ENCODE data around the gene PRKAR1B. TPM values are rescaled to one million over a fixed set of nuclear protein-coding genes. Genes with fewer than 3 reads are reported as not detected.

PRKAR1B gene
- total RNA-seq, 2 experiments from 2014 or later, result 48.7 to 49.9 TPM

GRCh38 chr7:515628-516027 is 211.5 kb downstream of the PRKAR1B start:
- intact Hi-C loops (cut with micrococcal nuclease), result no loop called here

GRCh38 chr7:514651-515598 is 212.2 kb downstream of the PRKAR1B start:
- ChIA-PET POLR2A (interaction anchor here (1.9 kb wide), 1 partner anchor 163 kb away, joined by 4 read pairs; no protein-coding TSS in a partner anchor), CTCF (no interaction called here)
- H3K9me3 Mint-ChIP-seq, result no peaks in the 10 kb centered on the region
- H3K27me3 Mint-ChIP-seq, result peaks cover 19% of the 10 kb centered on the region
- ATAC-seq, result no peak
- DNase-seq, result peak; percentile 38
- peaks cover 18% of the 10 kb centered on the region for H3K4me1 Mint-ChIP-seq (ENCODE audit: low read depth)
- TF ChIP-seq, protein P1, sequence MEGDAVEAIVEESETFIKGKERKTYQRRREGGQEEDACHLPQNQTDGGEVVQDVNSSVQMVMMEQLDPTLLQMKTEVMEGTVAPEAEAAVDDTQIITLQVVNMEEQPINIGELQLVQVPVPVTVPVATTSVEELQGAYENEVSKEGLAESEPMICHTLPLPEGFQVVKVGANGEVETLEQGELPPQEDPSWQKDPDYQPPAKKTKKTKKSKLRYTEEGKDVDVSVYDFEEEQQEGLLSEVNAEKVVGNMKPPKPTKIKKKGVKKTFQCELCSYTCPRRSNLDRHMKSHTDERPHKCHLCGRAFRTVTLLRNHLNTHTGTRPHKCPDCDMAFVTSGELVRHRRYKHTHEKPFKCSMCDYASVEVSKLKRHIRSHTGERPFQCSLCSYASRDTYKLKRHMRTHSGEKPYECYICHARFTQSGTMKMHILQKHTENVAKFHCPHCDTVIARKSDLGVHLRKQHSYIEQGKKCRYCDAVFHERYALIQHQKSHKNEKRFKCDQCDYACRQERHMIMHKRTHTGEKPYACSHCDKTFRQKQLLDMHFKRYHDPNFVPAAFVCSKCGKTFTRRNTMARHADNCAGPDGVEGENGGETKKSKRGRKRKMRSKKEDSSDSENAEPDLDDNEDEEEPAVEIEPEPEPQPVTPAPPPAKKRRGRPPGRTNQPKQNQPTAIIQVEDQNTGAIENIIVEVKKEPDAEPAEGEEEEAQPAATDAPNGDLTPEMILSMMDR (IDR thresholded peaks at IDR 0.05), result no peak
- no peak overlapping the region for H3K27ac Mint-ChIP-seq
- H3K36me3 Mint-ChIP-seq (ENCODE audit: low read depth), result no peaks in the 10 kb centered on the region
- H3K4me3 Mint-ChIP-seq, result no peak overlapping the region
- intact Hi-C loops (cut with micrococcal nuclease), result no loop called here

More at GRCh38 chr7:515628-516027, 211.5 kb downstream of the PRKAR1B start:
- H3K4me3 Mint-ChIP-seq, result no peak overlapping the region
- H3K27me3 Mint-ChIP-seq, result peaks cover 19% of the 10 kb centered on the region
- H3K36me3 Mint-ChIP-seq (ENCODE audit: low read depth), result no peaks in the 10 kb centered on the region
- peaks cover 18% of the 10 kb centered on the region for H3K4me1 Mint-ChIP-seq (ENCODE audit: low read depth)
- DNase-seq (no peak), ATAC-seq (no peak)
- TF ChIP-seq, protein P1 (IDR thresholded peaks at IDR 0.05), result no peak
- no peaks in the 10 kb centered on the region for H3K9me3 Mint-ChIP-seq
- H3K27ac Mint-ChIP-seq, result no peak overlapping the region
- ChIA-PET CTCF (no interaction called here), POLR2A (interaction anchor here (0.5 kb wide), 1 partner anchor 135 kb away, joined by 4 read pairs; no protein-coding TSS in a partner anchor)

DNA sequence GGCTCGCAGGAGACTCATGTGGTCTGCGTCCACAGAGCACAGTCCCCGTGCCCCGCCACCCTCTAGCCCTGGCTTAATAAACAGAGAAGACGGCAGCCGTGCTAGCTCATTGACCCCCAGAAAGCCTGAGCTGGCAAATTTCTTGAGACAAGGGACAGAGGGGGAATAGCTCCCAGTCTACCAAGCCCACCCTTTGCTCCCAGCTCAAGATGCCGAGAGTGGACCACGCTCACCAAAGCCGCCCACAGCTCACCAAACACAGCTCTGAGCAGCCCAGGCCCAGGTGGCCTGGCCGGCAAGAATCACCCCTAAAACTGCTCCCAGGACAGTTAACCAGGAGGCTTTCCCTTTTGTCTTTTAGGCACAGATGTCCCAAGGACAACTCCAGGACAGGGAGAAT is 212.8 kb downstream of the PRKAR1B start:
- CTCF ChIA-PET, result no interaction called here
- peaks cover 18% of the 10 kb centered on the region for H3K4me1 Mint-ChIP-seq (ENCODE audit: low read depth)
- ATAC-seq, result no peak
- peaks cover 19% of the 10 kb centered on the region for H3K27me3 Mint-ChIP-seq
- H3K9me3 Mint-ChIP-seq, result no peaks in the 10 kb centered on the region
- no peaks in the 10 kb centered on the region for H3K36me3 Mint-ChIP-seq (ENCODE audit: low read depth)
- intact Hi-C loops (cut with micrococcal nuclease), result no loop called here
- no peak overlapping the region for H3K4me3 Mint-ChIP-seq
- peak overlapping the region; percentile 78 for H3K27ac Mint-ChIP-seq
- POLR2A ChIA-PET, result interaction anchor here (1.9 kb wide), 1 partner anchor 163 kb away, joined by 4 read pairs; no protein-coding TSS in a partner anchor
- TF ChIP-seq, protein P1 (IDR thresholded peaks at IDR 0.05), result no peak
- no peak for DNase-seq

GRCh38 chr7:513521-514166 is 213.4 kb downstream of the PRKAR1B start:
- ChIA-PET POLR2A (interaction anchor here (0.6 to 1.9 kb wide), 3 partner anchors 9 to 162 kb away, joined by 3 to 4 read pairs (median 4); no protein-coding TSS in a partner anchor), CTCF (no interaction called here)
- H3K27me3 Mint-ChIP-seq, result peaks cover 18% of the 10 kb centered on the region
- peak overlapping the region; percentile 78 for H3K27ac Mint-ChIP-seq
- peak overlapping the region; percentile 18 for H3K4me3 Mint-ChIP-seq
- intact Hi-C loops (cut with micrococcal nuclease), result no loop called here
- H3K9me3 Mint-ChIP-seq, result no peaks in the 10 kb centered on the region
- ATAC-seq (peak; percentile 48), DNase-seq (peak; percentile 55)
- no peaks in the 10 kb centered on the region for H3K36me3 Mint-ChIP-seq (ENCODE audit: low read depth)
- H3K4me1 Mint-ChIP-seq (ENCODE audit: low read depth), result peaks cover 18% of the 10 kb centered on the region
- TF ChIP-seq, protein P1 (IDR thresholded peaks at IDR 0.05), result no peak
